NCI-H2107 treated with DMSO at 0.1 percent for 48 hours (cell line): ENCODE results near the gene FAM117B.
"Not testable (repeated sequence)": the region's sequence is repeated elsewhere in the genome, so short reads cannot be mapped to it uniquely, and the experiment has no call there.

Experiments used
- DNase-seq: peaks from one replicate; lab custom pipeline; 2025; ENCODE audit not compliant: unreplicated experiment; lab: John Stamatoyannopoulos, UW

Gene FAM117B

DNA sequence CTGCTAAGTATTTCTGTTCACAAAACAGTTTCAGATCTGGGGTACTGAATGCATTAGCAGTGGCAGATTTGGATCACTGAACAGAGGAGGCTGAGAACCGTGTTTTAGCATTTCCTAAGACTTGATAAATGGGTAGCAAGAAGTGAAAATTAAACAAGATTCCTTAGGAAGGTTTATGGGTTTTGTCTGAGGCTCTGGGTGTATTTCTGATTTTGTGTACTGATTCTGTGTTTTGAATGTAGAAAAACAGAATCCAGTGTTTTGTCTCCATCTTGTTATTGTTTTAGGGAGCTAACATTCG is 1.4 kb downstream of the FAM117B start:
- DNase-seq: no peak

DNA sequence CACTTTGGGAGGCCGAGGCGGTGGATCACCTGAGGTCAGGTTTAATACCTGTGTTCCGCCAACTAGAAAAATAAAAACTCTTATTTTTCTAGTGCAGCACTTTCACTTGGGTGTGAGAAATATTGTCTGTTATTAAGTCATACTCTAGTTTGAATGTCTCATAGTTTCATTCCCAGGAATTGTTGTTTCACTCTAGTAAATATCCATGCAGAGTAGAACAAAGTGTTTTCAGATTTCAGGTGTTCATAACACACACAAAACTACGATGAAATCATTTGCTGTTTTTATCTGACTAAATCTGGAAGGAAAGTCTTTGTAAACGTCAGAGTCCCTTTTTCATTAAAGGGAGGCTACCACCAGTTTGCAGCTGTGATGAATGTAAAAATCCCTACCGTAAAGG is 4.0 kb downstream of the FAM117B start:
- DNase-seq: no peak

DNA sequence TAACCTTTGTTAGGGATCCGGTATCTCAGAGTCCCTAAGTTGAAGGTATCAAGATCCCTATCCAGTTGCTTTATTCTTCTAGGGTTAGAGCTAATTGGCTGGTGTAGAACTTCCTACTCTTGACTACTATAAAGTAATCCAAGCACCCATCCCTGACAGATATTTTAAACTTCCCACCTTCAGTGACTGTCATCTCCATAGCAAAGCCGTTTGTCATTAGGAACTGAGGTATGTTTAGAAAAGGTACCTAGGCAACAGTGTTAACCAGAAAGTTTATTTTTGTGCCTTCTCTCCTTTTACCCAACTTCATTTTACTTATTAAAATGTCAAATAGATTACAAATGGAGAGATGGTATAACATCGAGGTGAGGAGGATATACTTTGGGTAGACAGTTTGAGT is 4.5 kb downstream of the FAM117B start:
- DNase-seq: no peak

DNA sequence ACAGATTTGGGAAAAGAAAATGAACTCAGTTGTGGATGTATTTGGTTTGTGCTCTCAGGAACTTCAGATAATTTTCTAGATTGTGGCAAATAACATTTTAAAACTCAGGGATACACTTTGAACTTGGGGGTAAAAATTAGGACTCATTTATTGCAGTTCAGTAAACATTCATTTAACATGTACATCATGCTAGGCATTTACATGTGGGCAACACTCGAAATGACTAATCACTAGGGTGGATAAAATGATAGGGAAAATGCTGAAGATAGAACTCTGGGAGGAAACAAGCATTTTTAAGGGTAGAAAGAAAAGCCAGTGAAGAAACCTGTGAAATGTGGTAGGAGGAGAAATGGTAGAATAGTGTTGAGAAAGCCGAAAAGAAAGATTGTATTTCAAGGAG is 7.8 kb downstream of the FAM117B start:
- no peak for DNase-seq

DNA sequence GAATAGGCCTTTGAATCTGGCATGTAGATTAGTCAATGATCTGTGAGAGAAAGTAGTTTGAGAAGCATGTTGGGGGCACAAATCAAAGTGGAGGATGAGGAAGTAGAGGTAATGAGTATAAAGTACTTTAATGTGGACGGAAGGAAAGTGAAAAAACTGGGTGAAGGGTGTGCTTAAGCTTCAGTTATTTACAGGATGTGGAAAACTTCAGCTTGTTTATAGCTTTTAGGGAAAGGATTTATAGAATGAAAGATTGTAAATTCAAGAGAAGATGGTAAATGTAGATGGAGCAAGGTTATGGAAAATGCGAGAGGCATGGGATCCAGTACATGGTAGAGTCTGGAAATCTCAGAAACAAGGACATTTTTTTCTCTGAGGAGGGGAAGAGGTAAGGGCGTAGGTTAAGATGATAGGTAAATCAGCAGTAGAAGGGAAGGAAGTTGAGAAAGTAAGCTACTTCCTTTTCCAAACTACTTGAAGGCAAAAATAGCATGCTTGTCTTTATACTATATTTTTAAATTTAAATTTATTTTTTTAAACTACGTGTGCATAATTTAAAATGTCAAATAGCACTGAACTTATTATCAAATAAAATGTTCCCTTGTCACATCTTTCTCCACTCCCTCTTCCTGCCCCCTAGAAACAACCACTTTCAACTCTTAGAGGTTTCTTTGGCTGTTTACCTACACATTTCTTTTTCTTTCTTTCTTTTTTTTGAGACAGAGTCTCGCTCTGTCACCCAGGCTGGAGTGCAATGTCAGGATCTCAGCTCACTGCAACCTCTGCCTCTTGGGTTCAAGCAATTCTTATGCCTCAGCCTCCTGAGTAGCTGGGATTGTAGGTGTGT is 8.5 kb downstream of the FAM117B start:
- DNase-seq: no peak

DNA sequence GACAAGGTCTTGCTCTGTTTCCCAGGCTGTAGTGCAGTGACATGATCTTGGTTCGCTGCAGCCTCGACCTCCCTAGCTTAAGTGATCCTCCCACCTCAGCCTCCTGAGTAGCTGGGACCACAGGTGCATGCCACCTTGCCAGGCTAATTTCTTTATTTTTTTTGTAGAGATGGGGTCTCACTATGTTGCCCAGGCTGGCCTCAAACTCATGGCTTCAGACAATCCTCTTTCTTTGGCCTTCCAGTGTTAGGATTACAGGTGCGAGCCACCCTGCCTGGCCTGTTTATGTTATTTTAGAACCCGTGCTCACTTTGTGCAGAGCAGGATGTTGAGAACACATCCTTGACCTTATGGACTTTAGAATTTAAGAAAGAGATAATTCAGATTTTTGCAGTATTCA is 17.4 kb downstream of the FAM117B start:
- no peak for DNase-seq

DNA sequence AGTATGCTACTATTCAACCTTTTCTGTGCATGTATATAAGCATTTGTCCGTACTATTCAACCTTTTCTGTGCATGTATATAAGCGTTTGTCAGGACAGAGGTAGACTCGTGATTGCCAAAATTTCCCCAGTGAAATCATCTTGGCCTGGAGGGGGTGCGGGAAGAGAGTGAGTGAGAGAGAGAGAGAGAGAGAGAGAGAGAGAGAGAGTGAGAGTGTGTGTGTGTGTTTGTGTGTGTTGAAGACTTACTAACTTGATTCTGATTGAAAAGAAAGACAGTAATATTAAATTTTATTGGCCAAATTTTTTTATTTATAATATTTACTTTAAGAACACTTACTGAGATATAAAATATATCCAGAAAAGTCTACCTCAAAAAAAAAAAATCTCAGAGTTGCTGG is 19.1 kb downstream of the FAM117B start:
- no peak for DNase-seq

DNA sequence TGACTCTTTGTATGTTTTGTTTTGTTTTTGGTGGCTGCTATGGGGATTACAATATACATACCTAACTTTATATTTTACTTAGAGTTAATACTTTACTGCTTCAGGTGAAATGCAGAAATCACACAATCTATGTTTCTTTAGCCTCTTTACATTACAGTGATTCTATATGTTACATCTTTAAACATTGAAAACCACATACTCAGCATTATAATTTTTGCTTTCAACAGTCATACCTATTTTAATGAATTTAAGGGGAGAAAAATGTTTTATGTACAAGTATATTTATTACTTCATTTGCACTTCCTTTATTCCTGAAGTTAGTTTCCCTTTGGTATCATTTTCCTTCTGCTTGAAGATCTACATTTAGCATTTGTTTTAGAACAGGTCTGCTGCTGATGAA is 23.1 kb downstream of the FAM117B start:
- DNase-seq: no peak

DNA sequence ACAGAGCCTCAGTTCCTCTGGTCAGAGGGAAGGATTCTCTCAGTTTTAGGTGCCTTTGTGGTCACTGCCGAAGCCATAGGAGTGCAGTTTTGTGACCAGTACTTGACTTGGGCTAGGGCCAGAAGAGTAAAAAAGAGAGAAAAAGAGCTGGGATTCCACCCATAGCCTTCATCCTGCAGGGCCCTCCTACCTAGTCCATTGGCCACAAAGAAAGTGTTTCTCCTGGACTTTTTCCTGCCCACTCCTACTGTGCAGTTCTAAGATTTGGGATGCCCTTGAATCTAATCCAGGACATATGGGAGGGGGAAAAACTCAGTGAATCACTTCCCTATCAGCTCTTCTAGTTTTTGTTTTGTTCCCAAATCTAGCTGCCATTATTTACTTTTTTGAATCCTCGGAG is 26.0 kb downstream of the FAM117B start:
- no peak for DNase-seq

DNA sequence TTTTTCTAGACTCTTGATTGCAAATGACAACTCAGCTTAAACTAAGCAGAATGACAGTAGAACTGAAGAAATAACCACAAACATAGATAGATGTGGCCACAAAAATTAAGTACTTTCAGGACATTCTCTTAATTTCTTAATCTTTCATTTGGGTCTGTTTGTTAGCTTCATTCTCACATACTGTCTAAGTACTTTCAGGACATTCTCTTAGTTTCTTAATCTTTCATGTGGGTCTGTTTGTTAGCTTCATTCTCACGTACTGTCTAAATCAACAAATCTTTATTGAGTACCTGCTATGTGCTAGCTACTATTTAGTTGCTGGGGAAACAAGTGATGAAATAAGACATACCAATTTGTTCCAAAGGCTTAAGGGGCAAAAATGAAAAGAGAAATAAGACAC is 35.1 kb downstream of the FAM117B start:
- no peak for DNase-seq

DNA sequence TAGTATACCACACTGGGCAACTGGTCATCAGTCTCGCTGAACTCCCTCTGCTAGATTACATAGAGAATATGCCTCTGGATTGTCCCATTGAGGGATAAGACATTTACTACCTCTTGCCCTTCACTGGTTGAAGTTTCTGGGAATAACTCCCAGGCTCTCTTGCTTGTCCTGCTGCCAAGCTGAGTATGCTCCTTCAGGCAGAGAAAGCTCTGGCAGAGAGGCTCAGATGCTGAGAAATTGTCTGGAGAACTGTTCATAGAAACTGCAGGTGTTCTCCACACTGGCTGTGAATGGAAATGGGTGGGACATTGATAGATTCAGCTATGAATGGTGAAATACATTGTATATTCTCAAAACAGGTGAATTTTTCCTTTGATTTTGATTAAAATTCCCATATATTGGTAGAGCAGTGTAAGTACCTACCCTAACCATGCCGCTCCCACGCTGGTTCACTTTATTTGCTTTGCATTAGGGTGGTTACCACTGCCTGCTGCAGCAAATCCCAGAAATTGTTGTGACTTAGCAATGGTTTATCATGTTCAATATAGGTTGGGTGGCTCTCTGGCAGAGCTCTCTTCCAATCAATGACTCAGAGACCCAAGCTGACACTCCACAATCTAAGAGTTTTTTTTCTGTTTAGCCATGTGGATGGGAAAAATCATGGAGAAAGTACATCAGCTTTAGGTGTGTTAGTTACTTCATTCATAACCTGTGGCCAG is 36.7 kb downstream of the FAM117B start:
- no peak for DNase-seq

DNA sequence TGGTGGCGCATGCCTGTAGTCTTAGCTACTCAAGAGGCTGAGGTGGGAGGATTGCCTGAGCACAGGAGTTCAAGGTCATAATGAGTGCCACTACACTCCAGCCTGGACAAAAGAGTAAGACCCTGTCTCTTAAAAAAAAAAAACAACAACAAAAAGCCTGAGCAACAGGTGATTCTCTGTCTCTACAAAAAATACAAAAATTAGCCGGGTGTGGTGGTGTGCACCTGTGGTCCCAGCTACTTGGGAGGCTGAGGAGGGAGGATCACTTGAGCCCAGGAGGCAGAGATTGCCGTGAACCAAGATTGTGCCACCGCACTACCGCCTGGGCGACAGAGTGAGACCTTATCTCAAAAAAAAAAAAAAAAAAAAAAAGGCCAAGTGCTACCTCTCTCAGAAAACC is 40.3 kb downstream of the FAM117B start:
- not testable (repeated sequence) for DNase-seq

DNA sequence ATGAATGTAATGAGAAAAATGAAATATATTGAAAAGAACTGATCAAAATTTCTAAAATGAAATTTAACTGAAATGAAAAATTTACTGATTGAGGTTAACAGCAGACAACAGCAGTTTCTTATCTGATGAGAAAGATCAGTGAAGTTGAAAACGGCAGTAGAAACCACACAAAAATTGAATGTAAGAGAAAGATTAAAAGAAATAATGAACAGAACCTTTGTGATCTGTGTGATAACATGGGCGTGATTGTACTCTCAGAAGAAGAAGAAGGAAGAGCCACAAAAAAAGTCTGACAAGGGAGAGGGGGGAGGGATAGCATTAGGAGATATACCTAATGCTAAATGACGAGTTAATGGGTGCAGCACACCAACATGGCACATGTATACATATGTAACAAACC is 45.2 kb downstream of the FAM117B start:
- no peak for DNase-seq

DNA sequence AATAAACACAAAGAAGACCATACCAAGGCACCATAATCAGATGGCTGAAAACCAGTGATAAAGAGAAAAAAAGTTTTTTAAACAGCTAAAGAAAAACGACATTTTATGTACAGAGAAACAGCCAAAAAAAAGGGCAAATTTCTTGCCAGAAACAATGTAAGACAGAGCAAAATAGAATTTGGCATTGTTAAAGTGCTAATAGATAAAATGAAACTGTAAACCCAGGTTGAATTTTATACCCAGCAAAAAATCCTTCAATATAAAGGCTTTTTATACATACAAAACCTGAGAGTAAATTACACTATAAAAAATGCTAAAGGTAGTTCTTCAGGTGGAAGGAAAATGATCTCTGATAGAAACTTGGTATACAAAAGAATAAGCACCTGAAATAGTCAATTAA is 45.7 kb downstream of the FAM117B start:
- no peak for DNase-seq

DNA sequence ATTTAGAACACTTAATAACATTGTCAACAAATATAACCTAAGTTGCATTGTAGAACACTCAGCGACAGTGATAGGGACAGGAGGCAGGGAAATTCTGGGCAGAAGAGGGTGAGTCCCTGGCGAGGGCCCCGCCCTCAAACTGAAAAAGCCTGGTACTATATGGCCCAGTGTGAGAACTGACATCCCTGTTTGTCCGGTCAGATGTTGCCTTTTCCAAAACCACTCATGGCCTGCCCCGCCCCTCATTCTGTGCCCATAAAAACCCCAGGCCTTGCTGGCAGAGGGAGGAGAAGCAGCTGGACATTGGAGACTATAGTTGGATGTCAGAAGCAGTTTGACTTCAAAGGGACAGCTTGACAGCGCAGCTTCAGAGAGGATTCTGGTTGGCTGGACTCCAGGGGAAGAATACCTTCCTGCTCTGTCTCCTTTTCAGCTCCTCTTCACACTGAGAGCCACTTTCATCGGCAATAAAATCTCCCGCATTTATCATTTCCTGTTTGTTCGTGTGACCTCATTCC is 47.0 kb downstream of the FAM117B start:
- DNase-seq: no peak

DNA sequence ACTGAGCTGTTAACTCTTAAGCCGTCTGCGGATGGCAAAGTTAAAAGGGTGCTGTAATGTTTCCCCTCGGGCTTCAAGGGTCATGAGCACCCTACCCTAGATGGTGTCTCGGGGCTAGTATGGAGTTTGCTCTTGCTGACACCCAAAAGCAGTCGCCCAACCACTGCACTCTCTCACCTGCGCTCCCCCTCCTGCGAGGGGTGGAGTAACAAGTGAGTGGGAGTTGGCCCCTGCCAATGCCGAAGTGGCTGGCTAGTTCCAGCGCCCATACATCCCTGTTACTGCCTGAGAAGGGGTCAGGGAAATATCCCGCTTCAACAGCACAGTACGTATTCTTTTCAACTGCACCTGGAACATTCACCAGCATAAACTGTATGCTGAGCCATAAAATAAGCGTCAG is 47.5 kb downstream of the FAM117B start:
- DNase-seq: no peak

DNA sequence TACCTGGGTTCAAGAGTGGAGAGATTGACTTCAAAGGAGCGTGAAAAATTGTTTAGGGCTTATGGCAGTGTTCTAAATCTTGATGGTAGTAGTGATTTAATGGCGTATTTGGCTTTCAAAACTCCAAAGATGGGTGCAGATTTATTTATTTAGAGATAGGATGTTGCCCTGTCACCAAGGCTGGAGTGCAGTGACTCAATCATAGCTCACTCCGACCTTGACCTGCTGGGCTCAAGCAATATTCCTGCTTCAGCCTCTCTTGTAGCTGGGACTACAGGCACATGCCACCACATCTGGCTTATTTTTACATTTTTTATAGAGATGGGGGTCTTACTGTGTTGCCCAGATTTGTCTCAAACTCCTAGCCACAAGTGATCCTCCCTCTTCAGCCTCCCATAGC is 52.5 kb downstream of the FAM117B start:
- DNase-seq: no peak

DNA sequence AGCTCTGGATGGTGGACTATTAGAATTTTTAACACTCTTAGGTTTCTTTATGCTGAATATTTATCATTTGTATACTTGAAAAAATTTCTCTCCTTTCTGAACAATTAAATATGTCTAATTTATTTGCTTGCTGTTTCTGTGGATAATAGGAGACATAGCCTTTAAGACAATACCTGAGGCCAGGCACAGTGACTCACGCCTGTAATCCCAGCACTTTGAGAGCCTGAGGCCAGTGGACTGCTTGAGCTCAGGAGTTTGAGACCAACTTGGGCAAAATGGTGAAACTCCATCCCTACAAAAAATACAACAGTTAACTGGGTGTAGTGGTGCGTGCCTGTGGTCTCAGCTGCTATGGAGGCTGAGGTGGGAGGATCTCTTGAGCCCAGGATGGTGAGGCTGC is 54.7 kb downstream of the FAM117B start:
- no peak for DNase-seq

DNA sequence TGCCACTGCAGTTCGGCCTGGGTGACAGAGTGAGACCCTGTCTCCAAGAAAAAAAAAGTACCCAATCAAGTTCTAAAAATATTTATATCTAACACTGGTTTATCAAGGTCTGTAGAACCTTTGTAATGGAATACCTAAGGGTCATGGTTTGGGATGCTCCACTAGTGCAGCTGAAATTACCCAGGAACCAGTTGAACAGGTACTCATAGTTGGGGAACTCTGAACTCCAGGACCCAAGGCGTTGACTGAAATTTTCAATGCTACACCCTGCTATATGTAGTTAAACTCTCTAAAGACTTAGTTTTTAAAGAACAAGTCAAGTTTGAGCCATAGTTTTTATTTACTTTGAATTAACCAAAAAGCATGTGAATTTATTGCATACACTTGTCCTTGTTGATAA is 55.1 kb downstream of the FAM117B start:
- DNase-seq: no peak

DNA sequence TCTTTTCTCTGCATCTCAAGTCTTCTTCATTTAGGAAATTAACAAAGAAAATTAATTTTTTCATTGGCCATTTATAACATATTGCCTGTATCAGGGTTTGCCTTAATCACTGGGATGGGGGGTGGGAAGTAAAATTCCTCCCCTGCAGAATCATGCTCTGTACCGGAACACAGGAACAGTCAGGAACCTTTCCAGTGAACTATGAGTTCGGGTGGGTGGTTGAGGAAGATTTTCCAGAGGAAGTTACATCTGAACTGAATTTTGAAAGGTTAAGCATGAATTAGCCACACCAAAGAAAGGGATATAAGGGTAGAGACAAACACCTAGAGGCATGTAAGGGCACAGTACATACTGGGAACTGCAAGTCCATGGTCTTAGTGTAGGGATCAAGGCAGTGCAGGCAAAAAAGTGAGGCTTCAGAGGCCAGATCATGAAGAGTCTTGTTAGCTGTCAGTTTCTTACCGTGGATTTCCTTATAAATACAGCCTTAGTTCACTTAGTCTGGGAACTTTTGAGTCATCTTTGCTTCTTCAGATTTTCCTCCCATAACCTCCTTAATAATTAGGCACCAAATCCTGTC is 55.6 kb downstream of the FAM117B start:
- DNase-seq: no peak

DNA sequence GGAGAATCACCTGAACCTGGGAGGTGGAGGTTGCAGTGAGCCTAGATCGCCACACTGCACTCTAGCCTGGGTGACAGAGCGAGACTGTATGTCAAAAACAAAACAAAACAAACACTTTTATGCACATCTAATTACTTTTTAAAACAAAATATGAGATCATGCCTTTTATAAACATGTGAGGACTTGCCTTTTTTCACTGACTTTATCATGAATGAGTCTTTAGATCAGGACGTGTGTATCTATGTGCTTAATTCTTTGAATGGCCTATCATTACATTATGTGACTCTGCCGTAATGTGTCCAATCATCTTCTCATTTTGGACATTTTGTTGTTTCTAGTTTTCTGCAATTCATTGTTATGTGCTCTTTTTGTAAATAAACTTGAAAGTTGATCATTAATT is 58.7 kb downstream of the FAM117B start:
- no peak for DNase-seq

DNA sequence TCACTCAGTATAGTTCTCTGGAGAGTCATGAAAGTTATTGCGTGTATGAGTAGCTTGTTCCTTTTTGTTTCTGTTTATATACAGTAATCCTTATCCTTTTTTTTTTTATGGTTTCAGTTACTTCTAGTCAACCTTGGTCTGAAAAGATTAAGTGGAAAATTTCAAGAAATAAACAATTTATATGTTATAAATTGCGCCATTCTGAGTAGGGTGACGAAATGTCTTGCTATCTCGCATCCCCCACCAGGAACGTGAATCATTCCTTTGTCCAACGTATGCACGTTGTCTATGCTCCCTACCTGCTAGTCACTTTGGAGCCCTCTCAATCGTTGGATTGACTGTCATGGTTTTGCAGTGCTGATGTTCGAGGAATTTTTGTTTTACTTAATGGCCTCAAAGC is 60.4 kb downstream of the FAM117B start:
- DNase-seq: no peak
